SK-N-MC (cell line): ENCODE data around the gene DLGAP1.

Source experiments
- EZH2 ChIP-seq: fragments of 200-600 bp; sonication (generic); IDR thresholded peaks from one replicate; pipeline ENCODE4 v1.6.1; 2017; ENCODE audit warnings: antibody characterized with exemption
- POLR2AphosphoS5 ChIP-seq: IDR thresholded peaks from 2 replicates; pipeline ENCODE4 v1.6.1; 2012; ENCODE audit warnings: mild to moderate bottlenecking, low read depth, low read length, borderline replicate concordance

- TF ChIP-seq POLR2AphosphoS5 = no peak
- no peak for TF ChIP-seq EZH2
Measured at GRCh38 chr18:3491981-3492555, 963.0 kb downstream of the DLGAP1 start.
